NCI-H1417 (cell line): ENCODE data around the gene SIGLEC9.
A peak's percentile ranks its signal among the peaks of the same experiment; 100 is the strongest.

Experiments used
- DNase-seq, 3 experiments: peaks; one replicate each; lab custom pipeline; 2025; lab: John Stamatoyannopoulos, UW

The SIGLEC9 gene

DNA sequence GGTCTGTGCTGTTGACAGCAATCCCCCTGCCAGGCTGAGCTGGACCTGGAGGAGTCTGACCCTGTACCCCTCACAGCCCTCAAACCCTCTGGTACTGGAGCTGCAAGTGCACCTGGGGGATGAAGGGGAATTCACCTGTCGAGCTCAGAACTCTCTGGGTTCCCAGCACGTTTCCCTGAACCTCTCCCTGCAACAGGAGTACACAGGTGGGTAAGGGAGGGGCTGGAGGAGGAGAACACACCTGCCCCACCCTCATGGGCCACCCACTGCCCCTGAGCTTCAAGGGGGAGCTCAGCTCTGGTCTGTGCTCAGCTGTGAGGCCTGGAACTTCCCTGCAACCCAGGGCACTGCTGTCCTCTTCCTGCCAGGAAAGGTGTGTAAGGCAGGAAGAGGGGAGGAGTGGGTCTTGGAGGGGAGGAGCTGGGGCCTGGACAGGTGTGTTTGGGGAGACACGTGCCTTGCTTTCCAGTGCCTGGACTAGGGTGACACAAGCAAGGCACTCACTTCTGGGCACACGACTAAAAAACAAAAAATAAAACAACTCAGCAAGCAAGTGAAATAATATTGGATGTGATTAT, 21.3 kb downstream of the SIGLEC9 start:
- DNase-seq: no peak

DNA sequence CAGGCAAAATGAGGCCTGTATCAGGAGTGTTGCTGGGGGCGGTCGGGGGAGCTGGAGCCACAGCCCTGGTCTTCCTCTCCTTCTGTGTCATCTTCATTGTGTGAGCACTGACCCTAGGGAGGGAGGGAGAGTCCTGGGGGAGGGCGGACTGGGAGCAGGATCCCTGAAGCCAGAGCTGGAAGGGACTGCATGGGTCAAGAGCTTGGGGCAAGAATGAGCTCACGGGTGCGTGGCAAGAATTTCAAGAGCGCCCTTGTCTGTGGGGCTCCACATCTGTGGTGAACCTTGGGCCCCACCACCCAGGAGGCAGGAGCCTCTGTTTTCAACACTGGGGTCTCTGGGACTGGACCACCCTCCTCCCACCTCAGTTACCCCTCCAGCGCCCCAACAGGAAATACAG, 22.0 kb downstream of the SIGLEC9 start:
- no peak for DNase-seq

DNA sequence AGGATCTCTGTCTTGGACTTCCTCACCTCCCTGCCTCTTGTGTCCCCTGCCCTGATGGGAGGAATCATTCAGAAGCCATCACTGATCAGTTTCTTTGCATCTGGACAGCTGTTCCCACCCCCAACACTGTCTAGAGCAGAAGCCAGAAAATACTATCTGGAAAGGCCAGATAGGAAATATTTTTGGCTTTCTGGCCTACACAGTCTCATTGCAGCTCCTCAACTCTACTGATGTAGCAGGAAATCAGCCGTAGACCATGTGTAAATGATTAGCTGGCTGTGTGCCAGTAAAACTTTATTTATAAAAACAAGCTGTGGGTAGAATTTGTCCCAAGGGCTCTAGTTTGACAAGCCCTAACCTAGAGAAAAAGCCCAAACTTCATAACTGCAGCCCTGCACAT, 23.0 kb downstream of the SIGLEC9 start:
- DNase-seq: no peak

DNA sequence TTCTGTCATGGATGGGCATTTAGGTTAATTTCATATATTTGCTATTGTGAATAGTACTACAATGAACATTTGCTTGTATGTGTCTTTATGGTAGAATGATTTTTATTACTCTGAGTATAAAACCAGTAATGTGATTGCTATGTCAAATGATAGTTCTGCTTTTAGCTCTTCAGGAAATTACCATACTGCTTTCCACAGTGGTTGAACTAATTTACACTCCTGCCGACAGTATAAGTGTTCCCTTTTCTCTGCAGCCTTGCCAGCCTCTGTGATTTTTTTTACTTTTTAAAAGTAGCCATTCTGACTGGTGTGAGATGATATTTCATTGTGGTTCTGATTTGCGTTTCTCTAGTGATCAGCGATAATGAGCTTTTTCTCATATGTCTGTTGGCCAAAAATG, 23.9 kb downstream of the SIGLEC9 start:
- DNase-seq: no peak

DNA sequence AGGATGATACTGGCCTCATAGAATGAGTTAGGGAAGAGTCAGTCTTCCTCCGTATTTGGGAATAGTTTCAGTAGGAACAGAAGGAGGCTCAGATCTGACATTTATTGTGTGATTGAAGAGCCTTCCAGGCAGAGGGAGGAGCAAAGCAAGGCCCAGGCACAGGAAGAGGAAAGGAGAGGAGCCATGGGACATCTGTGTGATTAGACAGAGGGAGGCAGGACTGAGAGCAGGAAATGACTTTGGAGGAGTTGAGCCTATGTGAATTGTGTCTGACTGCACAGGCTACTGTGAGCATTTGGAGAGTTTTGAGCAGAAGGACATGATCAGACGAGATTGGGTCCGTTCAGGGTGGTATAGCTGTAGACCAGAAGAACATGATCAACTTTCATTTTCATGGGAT, 25.9 kb downstream of the SIGLEC9 start:
- no peak for DNase-seq

DNA sequence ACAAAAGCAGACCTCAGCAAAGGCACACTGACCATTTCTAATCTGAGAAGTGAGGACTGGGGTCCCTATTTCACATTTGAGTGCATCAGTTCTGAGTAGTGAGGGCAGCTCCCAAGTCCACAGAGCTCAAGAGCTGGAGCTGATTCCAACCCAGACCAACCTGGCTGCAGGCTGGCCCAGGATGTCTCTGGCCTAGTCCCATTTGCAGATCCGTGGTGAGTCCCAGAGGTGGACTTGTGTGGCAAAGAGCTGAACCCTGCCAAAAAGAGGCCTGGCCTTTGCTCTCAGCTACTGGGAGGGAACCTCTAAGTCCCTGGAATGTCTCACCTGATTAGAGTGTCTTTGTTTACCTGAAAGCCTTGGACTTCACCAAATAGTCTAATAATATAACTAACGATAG, 32.0 kb downstream of the SIGLEC9 start:
- no peak for DNase-seq

DNA sequence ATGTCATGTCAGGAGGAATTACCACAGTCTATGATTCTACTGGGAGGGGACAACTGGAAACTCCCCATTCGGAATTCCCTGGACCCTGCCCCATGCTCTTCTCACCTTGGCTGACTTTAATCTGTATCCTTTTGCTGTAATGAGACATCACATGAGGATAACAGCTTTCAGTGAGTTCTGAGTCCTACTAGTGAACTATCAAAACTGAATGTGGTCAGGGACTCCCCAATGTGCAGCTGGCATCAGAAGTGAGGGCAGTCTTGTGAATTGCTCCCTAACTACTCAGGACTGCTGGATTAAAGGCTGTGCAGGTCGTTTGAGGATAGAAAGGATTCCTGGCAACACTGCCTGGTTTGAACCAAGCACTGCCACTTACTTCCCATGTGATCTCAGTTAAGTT, 32.6 kb downstream of the SIGLEC9 start:
- DNase-seq: no peak

DNA sequence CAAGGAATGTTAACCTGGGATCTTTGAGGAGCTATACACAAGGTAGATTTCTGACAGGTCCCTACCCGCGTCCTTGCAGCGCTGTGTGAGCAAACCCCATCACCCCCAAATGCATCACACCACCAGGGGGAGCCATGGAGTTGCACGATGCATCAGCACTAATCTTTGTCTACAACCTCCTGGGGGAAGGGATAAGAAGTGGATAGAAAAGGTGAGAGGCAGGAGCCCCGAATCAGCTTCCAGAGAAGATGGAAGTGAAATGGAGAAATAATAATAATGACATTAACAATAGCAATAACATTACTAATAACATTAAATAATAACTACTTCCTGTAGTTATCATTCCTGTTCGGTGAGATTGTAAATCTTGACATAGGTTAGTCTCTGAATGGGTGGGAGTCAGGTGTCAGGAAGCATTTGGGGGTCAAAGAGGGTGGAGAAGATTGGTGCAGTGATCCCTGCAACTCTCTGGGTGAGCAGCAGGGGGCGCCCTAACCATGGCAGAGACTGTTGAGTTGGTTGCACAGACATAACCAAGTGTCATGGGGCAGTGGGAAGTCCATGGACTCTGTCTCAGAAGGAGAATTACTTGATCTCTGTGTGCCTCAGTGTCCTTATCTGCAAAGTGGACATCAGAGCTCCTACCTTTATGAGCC, 33.9 kb downstream of the SIGLEC9 start:
- DNase-seq: peak in 2 of 3 experiments; percentile 22 to 39

DNA sequence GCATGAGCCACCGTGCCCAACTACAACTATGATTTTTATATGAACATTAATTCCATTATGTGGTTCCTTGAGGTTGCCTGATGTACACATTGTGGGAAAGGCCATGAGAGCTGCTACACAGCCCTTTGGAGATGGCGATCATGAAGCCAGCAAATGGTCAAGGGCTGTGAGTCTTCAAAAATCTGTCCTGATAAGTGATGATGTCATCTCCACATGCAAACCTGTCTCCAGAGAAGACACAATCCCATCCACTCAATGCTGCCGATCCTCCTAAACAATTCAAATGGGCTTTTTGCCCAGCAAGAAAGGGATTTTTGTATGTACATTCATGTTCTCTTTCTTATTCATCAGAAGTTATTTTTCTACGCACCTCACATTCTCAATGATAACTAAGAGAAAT, 35.0 kb downstream of the SIGLEC9 start:
- no peak for DNase-seq

DNA sequence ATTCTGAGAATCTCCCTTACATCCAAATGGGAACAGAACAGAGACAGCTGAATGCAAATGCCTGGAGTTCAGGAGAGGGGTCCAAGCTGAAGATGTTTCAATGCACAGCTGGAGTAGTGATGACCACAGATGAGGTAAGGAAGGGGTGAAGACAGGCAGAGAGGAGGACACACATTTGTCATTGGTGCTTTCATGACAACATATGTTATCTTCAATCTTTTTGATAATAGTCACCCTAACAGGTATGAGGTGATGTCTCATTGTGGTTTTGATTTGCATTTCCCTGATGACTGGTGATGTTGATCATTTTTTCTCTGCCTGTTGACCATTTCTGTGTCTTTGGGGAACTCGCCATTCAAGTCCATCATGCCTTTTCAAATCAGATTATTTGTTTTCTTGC, 36.6 kb downstream of the SIGLEC9 start:
- DNase-seq: no peak

DNA sequence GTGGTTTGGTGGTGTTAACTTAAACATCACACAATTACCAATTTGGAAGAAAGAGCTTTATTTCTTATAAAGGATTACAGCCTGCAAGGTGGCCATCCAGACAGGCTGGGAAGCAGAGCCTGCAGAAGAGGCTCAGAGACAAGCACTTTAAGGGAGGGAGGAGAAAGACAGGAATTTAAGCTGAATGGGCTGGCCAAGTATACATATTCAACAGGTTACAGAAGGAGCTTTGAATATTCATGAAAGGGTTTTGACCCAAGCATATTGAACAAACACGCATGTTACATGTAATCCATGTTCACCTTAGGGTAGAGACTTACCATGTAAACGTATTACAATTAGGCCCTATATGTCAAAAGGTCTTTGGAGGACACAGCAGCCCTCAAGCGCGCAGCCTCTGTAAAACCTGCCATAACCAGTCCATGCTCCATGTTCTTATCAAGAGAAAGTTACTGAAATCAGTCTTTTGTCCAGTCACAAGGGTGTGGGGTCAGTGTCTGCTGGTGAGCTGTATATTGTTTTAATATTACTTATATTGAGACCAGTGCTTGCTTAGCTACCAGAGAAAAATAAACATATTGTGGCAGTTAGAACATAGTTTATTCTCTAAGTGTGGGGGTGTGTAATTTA, 37.3 kb downstream of the SIGLEC9 start:
- DNase-seq: no peak

DNA sequence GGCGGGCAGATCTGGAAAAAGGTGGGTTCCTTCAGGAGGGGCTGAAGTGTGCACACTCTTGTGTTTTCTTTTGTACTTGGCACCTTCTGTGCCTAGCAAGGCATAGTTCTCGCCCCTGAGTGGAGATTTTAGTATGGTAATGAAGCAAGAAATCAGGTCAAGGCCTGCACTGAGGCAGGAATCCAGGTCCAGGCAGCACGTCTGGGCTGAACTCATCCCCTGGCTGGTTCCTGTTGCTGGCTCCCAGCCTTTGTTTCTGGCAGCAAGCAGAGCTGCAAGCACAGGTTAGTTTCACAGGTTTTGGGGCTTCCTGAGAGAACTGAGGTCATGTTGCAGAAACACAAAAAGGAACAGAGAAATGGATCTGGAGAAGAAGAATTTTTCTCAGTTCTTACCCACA, 38.6 kb downstream of the SIGLEC9 start:
- DNase-seq: no peak

DNA sequence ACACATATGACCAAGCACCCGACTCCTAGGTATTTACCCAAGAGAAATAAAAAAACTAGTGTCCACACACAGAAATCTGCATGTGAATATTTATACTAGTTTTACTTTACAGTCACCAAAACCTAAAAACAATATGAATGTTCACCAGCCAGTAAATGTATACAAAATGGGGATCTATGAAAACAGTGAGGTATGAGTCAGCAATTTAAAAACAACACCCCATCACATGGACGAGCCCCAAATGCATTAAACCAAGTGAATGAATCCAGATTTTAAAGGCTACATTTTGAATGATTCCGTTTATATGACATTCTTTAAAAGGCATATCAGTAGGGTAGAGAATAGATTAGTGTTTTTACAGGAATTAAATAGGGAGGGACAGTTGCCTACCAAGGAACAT, 39.5 kb downstream of the SIGLEC9 start:
- DNase-seq: no peak

DNA sequence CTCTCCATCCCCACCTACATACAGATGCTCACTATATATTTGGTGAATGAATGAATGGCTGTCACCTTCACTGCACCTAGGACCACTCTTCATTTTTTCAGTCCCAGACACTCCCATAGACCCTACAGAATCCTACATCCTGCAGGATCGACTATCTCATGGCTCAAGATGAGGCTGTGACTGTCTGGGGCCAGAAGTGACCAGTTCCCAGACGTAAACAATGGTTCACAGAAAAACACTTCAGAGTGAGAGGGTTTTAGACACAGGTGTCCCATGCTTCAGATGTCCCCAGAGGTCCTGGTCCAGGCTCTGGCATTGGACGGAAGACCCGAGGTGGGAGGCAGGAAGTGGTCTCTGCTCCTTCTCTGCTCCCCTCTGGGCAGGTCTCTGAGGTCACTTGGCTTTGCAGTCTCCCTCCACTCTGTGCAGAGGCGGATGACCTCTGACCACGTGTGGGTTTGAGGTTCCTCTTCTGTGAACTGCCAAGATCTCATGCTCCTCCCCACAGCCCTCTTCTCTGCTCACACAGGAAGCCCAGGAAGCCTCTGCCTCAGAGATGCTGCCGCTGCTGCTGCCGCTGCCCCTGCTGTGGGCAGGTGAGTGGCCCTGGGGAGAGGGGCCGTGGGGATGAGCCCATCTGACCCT, 42.3 kb downstream of the SIGLEC9 start:
- DNase-seq: no peak

DNA sequence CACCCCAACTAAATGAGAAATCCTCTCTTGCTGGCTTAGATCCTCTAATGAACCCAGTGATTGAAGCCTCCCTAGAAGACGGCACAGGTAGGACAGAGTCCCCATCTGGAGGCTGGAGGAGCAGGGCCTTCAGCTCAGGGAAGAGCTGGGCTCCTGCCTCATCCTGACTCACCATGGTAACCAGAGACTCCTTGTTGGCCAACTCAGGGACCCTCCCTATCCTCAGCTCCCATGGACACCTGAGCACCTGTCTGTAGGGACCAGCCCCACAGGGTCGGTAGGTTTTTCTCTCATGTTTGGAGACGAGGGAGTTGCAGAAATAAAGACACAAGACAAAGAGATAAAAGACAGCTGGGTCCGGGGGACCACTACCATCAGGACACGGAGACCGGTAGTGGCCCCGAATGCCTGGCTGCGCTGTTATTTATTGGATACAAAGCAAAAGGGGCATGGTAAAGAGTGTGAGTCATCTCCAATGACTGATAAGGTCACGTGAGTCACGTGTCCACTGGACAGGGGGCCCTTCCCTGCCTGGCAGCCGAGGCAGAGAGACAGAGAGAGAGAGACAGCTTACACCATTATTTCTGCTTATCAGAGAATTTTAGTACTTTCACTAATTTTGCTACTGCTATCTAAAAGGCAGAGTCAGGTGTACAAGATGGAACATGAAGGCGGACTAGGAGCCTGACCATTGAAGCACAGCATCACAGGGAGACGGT, 44.0 kb downstream of the SIGLEC9 start:
- DNase-seq: no peak

DNA sequence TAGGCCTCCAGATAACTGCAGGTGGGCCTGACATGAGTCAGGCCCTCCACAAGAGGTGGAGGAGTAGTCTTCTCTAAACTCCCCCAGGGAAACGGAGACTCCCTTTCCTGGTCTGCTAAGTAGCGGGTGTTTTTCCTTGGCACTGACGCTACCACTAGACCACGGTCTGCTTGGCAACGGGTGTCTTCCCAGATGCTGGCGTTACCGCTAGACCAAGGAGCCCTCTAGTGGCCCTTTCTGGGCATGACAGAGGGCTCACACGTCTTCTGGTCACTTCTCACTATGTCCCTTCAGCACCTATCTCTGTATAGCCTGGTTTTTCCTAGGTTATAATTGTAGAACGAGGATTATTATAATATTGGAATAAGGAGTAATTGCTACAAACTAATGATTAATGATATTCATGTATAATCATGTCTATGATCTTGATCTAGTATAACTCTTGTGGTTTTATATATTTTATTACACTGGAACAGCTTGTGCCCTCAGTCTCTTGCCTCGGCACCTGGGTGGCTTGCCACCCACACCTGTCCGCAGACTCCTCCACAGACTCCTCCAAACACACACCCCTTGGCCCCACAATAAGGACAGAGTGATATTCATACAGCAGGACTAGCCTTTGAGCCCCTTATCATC, 44.7 kb downstream of the SIGLEC9 start:
- peak; percentile 55 to 88 (median 71) for DNase-seq

DNA sequence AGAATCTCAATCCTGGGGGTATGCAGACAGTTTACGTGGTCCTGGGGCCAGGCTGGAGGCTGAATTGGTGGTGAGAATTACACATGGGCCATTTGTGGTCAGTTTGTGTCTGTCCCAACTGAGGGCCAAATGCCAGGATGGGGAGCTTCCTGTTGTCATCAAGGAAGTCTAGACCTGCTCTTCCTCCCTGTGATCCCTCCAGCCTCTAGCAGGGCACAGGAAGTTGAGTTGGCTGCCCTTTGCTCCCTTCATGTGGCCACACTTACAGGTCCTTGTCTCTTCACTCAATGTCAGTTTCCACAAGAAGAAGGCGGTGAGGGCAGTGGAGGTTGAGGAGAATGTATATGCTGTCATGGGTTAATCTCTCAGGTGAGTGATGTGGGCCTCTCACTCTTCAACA, 47.5 kb downstream of the SIGLEC9 start:
- DNase-seq: no peak

DNA sequence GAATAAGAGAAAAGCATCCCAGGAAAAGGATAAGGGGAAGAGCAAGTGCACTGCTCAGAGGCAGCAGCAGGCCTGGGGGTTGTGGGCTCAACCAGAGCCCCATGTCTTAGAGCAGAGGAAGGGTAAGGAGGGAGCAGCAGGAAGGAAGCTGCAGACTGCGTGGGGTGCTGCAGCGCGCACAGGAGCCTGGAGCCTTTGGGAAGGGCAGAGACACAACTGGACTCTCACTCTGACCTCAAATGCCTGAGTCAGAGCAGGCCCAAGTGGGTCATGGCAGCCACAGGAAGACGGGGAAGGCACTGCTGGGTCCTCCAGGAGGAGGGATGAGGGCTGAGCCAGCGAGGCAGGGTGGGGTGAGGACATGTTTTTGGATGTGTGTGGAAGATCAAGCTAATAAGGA, 49.0 kb downstream of the SIGLEC9 start:
- no peak for DNase-seq

DNA sequence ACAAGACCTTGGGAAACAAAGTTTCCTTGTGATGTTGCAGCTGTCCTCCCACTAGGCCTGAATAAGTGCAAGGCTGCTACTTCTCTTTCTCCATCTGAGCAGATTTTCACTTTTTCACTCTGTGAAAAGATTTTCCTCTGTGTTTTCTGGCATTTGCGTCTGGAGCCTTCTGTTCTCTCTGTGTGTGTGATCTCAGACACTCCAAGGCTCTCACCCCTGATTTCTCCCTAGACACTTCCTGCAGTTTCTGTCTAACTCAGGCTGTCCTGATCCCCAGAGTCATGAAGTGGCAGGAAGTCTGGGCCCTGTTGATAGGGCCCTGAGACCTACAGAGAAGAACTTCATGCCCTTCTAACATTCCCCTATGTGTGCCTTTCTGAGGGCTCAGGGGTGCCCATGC, 54.5 kb downstream of the SIGLEC9 start:
- DNase-seq: no peak
